Transverse colon (tissue), 4 donors: Measurements from ENCODE around the gene RAD51D. TPM values are rescaled to one million over a fixed set of nuclear protein-coding genes. Genes with fewer than 3 reads are reported as not detected.

Experiments
- DNase-seq: peaks from one replicate; pipeline ENCODE4 v3.0.0-alpha.2; 2019
- H3K27ac ChIP-seq, 4 donors: fragments of 200-600 bp; sonication (generic); 2 replicates each; pipeline ENCODE4 v1.5.1; 2016 to 2018; ENCODE audit warnings: inconsistent platforms in 4 of 4
- H3K27me3 ChIP-seq: fragments of 200-600 bp; sonication (generic); 2 replicates; pipeline ENCODE4 v1.5.1; 2017; ENCODE audit warnings: inconsistent platforms
- H3K36me3 ChIP-seq, 4 donors: fragments of 200-600 bp; sonication (generic); 2 replicates each; pipeline ENCODE4 v1.5.1; 2017 to 2019; ENCODE audit warnings: inconsistent platforms in 4 of 4
- H3K4me1 ChIP-seq, 4 donors: fragments of 200-600 bp; sonication (generic); 2 replicates each; pipeline ENCODE4 v1.5.1; 2017 to 2020; ENCODE audit warnings: inconsistent platforms in 4 of 4
- H3K4me3 ChIP-seq, 4 donors: fragments of 200-600 bp; sonication (generic); 1 replicate in 1 of 4; 2 replicates in 3 of 4; pipeline versions ENCODE4 v1.5.1 to v1.6.1; 2017 to 2019; ENCODE audit warnings: inconsistent platforms in 4 of 4
- H3K9me3 ChIP-seq, 2 donors: fragments of 200-600 bp; sonication (generic); 2 replicates each; pipeline ENCODE4 v1.5.1; 2017 to 2019; ENCODE audit warnings: inconsistent platforms in 2 of 2
- CTCF ChIP-seq, 5 experiments: fragments of 200-600 bp in 3 of 5; fragments of 450-650 bp in 2 of 5; sonication (generic) in 3 of 5; IDR thresholded peaks; 1 replicate in 2 of 5; 2 replicates in 3 of 5; pipeline ENCODE4 v1.5.1; 2016 to 2017; ENCODE audit warnings: antibody characterized with exemption in 5 of 5, inconsistent platforms in 3 of 5, mild to moderate bottlenecking in 2 of 5, moderate library complexity in 1 of 5
- EP300 ChIP-seq: sonication (generic); formaldehyde crosslinking; IDR thresholded peaks from one replicate; pipeline ENCODE4 v1.6.1; 2017; ENCODE audit warnings: antibody characterized with exemption, low read depth
- POLR2A ChIP-seq: fragments of 450-650 bp; IDR thresholded peaks from one replicate; pipeline ENCODE4 v1.6.1; 2016; ENCODE audit warnings: antibody characterized with exemption, mild to moderate bottlenecking, moderate library complexity
- POLR2AphosphoS5 ChIP-seq, 3 donors: sonication (generic); formaldehyde crosslinking; IDR thresholded peaks; one replicate each; pipeline ENCODE4 v1.6.1; 2016; ENCODE audit warnings: antibody characterized with exemption in 3 of 3
- WGBS, 2 donors: methylation state at CpG; one replicate each; pipeline ENCODE4 v1.1.5; 2018; ENCODE audit warnings: low coverage in 1 of 2; 5-methylcytosine and 5-hydroxymethylcytosine counted together
- in situ Hi-C, 4 donors: fragments of 200-750 bp; cut with MboI; loops; one replicate each; pipeline versions ENCODE4 v1.15.0 to v1.15.1; 2017; ENCODE audit warnings: low sequenced_read_pairs in 3 of 4, low pct_ligation_motif_present in 1 of 4, low pct_unique_long_range_greater_than_20kb in 1 of 4
- intact Hi-C: fragments of 100-400 bp; cut with DNase I; formaldehyde crosslinking; loops from one replicate; pipeline ENCODE4 v1.15.1; 2023; ENCODE audit warnings: low total_unique reads
- total RNA-seq, 4 donors: library from RNA; depleted of rRNA; stranded (reverse); fragments of >200 nt; gene quantifications; one replicate each; pipeline ENCODE4 v1.1.0, GENCODE V29; 2016

The RAD51D gene
- total RNA-seq, 4 donors from 2014 or later = 5.6 to 60.3 (median 7.8) TPM

DNA sequence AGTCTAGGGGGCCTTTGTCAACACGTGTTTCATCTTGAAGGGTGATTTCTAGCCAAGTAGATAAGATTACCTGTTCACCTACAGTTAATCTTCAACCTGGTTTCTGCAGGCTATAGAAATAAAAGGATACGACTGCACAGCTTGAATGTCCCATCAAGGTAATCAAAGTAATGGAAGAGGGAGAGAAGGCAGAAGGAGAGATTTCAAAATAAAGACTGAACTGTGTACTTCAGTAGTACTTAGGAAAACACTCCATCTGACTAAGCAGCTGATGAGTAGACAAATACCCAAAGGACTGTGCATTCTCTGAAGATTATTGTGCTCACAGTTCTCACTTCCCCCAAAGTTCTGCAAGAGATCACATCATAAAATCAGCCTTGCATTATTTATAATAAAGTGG, 50.3 kb downstream of the RAD51D start:
- no peaks in the 10 kb centered on the region for H3K36me3 ChIP-seq
- TF ChIP-seq CTCF (IDR thresholded peaks at IDR 0.05) (no peak), POLR2A (no peak), POLR2AphosphoS5 (IDR thresholded peaks at IDR 0.05) (no peak), EP300 (no peak)
- 42 to 63% methylated on average over 2 of the region's 2 CpGs for WGBS, 2 donors
- in situ Hi-C loops = loop anchor here in 1 of 4 donors (10.0 kb wide), 1 partner anchor 65 kb away; no protein-coding TSS in a partner anchor
- DNase-seq = no peak
- no peak overlapping the region for H3K4me3 ChIP-seq
- no peaks in the 10 kb centered on the region for H3K9me3 ChIP-seq
- H3K27ac ChIP-seq = no peak overlapping the region
- intact Hi-C loops = no loop called here
- no peaks in the 10 kb centered on the region for H3K27me3 ChIP-seq
- peaks cover 9 to 41% (median 21%) of the 10 kb centered on the region in 4 donors for H3K4me1 ChIP-seq

GRCh38 chr17:35068249-35068648, 51.4 kb downstream of the RAD51D start:
- peaks cover 14 to 41% (median 19%) of the 10 kb centered on the region in 4 donors for H3K4me1 ChIP-seq
- 80% methylated on average over 2 of the region's 2 CpGs for WGBS, 2 donors
- TF ChIP-seq CTCF (IDR thresholded peaks at IDR 0.05) (no peak), EP300 (no peak), POLR2A (no peak), POLR2AphosphoS5 (IDR thresholded peaks at IDR 0.05) (no peak)
- in situ Hi-C loops (loop anchor here in 1 of 4 donors (10.0 kb wide), 1 partner anchor 63 kb away; no protein-coding TSS in a partner anchor), intact Hi-C loops (no loop called here)
- no peak overlapping the region for H3K4me3 ChIP-seq
- H3K27ac ChIP-seq = no peak overlapping the region
- H3K9me3 ChIP-seq = no peaks in the 10 kb centered on the region
- H3K27me3 ChIP-seq = no peaks in the 10 kb centered on the region
- no peaks in the 10 kb centered on the region for H3K36me3 ChIP-seq
- DNase-seq = no peak

- WGBS, 2 donors = 92% methylated on average over 4 of the region's 4 CpGs
Measured at GRCh38 chr17:35065880-35066279, 53.8 kb downstream of the RAD51D start.

More at GRCh38 chr17:35065880-35066279, 53.8 kb downstream of the RAD51D start:
- peaks cover 14 to 45% (median 22%) of the 10 kb centered on the region in 4 donors for H3K4me1 ChIP-seq
- DNase-seq = no peak
- H3K27me3 ChIP-seq = no peaks in the 10 kb centered on the region
- H3K27ac ChIP-seq = no peak overlapping the region
- in situ Hi-C loops (loop anchor here in 1 of 4 donors (10.0 kb wide), 1 partner anchor 61 kb away; no protein-coding TSS in a partner anchor), intact Hi-C loops (no loop called here)
- H3K4me3 ChIP-seq = no peak overlapping the region
- H3K36me3 ChIP-seq = no peaks in the 10 kb centered on the region
- TF ChIP-seq EP300 (no peak), CTCF (IDR thresholded peaks at IDR 0.05) (no peak), POLR2AphosphoS5 (IDR thresholded peaks at IDR 0.05) (no peak), POLR2A (no peak)
- no peaks in the 10 kb centered on the region for H3K9me3 ChIP-seq
